ENCODE results near the gene PLA2G2F. TPM values are rescaled to one million over a fixed set of nuclear protein-coding genes. Genes with fewer than 3 reads are reported as not detected.

The PLA2G2F gene
- total RNA-seq, 1 experiment from 2014 or later = not detected

DNA sequence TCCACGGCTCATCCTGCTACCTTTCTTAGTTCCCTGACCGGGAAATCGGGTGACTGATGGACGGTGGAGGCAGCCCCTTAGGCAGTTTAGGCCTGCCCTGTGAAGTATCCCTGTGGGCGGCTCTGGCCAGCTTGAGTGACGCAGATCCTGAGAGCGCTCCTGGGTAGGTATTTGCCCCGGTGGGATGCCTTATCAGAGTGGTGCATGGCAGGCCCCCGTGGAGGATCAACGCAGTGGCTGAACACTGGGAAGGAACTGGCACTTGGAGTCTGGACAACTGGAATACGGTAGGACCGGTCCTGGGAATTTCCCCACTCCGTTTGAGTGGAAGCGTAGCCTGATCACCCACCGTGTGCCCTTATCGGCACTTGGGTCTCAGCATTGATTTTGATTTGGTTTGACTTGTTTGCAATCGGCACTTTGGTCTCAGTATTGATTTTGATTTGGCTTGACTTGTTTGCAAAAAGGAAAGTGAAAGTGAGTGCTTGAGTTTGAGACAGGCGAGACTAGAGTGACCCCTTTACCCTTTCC, 15.2 kb downstream of the PLA2G2F start (continued):
- TF ChIP-seq, protein P1, sequence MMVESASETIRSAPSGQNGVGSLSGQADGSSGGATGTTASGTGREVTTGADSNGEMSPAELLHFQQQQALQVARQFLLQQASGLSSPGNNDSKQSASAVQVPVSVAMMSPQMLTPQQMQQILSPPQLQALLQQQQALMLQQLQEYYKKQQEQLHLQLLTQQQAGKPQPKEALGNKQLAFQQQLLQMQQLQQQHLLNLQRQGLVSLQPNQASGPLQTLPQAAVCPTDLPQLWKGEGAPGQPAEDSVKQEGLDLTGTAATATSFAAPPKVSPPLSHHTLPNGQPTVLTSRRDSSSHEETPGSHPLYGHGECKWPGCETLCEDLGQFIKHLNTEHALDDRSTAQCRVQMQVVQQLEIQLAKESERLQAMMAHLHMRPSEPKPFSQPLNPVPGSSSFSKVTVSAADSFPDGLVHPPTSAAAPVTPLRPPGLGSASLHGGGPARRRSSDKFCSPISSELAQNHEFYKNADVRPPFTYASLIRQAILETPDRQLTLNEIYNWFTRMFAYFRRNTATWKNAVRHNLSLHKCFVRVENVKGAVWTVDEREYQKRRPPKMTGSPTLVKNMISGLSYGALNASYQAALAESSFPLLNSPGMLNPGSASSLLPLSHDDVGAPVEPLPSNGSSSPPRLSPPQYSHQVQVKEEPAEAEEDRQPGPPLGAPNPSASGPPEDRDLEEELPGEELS (CRISPR knock-in tag; IDR thresholded peaks at IDR 0.05) = no peak
- no peak for TF ChIP-seq ZNF263 (CRISPR knock-in tag; IDR thresholded peaks at IDR 0.05; ENCODE audit: low read depth)
- TF ChIP-seq, protein P2, sequence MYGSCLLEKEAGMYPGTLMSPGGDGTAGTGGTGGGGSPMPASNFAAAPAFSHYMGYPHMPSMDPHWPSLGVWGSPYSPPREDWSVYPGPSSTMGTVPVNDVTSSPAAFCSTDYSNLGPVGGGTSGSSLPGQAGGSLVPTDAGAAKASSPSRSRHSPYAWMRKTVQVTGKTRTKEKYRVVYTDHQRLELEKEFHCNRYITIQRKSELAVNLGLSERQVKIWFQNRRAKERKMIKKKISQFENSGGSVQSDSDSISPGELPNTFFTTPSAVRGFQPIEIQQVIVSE (CRISPR knock-in tag; IDR thresholded peaks at IDR 0.05; ENCODE audit: borderline replicate concordance) = no peak

DNA sequence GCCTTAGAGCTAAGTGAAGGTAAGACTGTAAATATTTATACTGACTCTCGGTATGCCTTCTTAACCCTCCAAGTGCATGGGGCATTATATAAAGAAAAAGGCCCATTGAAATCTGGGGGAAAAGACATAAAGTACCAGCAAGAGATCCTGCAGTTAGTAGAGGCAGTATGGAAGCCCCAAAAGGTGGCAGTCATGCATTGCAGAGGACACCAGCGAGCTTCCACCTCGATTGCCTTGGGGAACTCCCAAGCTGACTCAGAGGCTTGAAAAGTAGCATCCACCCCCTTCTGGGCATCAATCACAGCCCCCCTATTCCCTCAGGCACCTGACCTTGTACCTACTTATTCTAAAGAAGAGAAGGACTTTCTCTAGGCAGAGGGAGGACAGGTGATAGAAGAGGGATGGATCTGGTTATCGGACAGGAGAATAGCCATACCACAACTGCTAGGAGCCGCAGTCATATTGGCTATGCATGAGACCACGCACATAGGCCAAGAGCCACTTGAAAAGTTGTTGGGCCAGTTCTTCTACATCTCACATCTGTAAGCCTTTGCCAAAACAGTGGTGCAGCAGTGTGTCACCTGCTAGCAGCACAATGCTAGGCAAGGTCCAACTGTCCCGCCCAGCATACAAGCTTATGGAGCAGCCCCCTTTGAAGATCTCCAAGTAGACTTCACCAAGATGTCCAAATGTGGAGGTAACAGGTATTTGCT, 19.4 kb downstream of the PLA2G2F start:
- POLR2A ChIA-PET = no interaction called here
- CTCF ChIA-PET = interaction anchor here (2.2 kb wide), 1 partner anchor 184 kb away, joined by 7 read pairs; no protein-coding TSS in a partner anchor
- Mint-ChIP-seq H3K9me3 (peaks cover 51% of the 10 kb centered on the region), H3K27ac (no peak overlapping the region), H3K4me1 (peaks cover 14% of the 10 kb centered on the region), H3K4me3 (no peak overlapping the region), H3K27me3 (ENCODE audit: low read depth) (peaks cover 9% of the 10 kb centered on the region), H3K36me3 (peaks cover 35% of the 10 kb centered on the region)
- TF ChIP-seq ZNF219 (CRISPR knock-in tag; IDR thresholded peaks at IDR 0.05; ENCODE audit: borderline replicate concordance) (no peak), NFATC4 (CRISPR knock-in tag; IDR thresholded peaks at IDR 0.05) (no peak), IRF2 (CRISPR knock-in tag; IDR thresholded peaks at IDR 0.05; ENCODE audit: borderline replicate concordance, low read depth) (no peak), ZNF423 (CRISPR knock-in tag; IDR thresholded peaks at IDR 0.05) (no peak), SMAD3 (CRISPR knock-in tag; IDR thresholded peaks at IDR 0.05; ENCODE audit: borderline replicate concordance) (no peak), CREB1 (CRISPR knock-in tag; IDR thresholded peaks at IDR 0.05) (no peak), ZNF232 (CRISPR knock-in tag; IDR thresholded peaks at IDR 0.05) (no peak), TEAD1 (CRISPR knock-in tag; IDR thresholded peaks at IDR 0.05) (no peak), MXD4 (CRISPR knock-in tag; IDR thresholded peaks at IDR 0.05; ENCODE audit: borderline replicate concordance) (no peak), ZNF263 (CRISPR knock-in tag; IDR thresholded peaks at IDR 0.05; ENCODE audit: low read depth) (no peak)
- TF ChIP-seq, protein P3, sequence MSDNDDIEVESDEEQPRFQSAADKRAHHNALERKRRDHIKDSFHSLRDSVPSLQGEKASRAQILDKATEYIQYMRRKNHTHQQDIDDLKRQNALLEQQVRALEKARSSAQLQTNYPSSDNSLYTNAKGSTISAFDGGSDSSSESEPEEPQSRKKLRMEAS (CRISPR knock-in tag; IDR thresholded peaks at IDR 0.05) = no peak
- TF ChIP-seq, protein P4, sequence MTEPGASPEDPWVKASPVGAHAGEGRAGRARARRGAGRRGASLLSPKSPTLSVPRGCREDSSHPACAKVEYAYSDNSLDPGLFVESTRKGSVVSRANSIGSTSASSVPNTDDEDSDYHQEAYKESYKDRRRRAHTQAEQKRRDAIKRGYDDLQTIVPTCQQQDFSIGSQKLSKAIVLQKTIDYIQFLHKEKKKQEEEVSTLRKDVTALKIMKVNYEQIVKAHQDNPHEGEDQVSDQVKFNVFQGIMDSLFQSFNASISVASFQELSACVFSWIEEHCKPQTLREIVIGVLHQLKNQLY (CRISPR knock-in tag; IDR thresholded peaks at IDR 0.05) = no peak
- TF ChIP-seq, protein P5, sequence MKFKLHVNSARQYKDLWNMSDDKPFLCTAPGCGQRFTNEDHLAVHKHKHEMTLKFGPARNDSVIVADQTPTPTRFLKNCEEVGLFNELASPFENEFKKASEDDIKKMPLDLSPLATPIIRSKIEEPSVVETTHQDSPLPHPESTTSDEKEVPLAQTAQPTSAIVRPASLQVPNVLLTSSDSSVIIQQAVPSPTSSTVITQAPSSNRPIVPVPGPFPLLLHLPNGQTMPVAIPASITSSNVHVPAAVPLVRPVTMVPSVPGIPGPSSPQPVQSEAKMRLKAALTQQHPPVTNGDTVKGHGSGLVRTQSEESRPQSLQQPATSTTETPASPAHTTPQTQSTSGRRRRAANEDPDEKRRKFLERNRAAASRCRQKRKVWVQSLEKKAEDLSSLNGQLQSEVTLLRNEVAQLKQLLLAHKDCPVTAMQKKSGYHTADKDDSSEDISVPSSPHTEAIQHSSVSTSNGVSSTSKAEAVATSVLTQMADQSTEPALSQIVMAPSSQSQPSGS (CRISPR knock-in tag; IDR thresholded peaks at IDR 0.05; ENCODE audit: borderline replicate concordance, low read depth) = no peak
- TF ChIP-seq, protein P6, sequence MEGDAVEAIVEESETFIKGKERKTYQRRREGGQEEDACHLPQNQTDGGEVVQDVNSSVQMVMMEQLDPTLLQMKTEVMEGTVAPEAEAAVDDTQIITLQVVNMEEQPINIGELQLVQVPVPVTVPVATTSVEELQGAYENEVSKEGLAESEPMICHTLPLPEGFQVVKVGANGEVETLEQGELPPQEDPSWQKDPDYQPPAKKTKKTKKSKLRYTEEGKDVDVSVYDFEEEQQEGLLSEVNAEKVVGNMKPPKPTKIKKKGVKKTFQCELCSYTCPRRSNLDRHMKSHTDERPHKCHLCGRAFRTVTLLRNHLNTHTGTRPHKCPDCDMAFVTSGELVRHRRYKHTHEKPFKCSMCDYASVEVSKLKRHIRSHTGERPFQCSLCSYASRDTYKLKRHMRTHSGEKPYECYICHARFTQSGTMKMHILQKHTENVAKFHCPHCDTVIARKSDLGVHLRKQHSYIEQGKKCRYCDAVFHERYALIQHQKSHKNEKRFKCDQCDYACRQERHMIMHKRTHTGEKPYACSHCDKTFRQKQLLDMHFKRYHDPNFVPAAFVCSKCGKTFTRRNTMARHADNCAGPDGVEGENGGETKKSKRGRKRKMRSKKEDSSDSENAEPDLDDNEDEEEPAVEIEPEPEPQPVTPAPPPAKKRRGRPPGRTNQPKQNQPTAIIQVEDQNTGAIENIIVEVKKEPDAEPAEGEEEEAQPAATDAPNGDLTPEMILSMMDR (IDR thresholded peaks at IDR 0.05) = no peak
- DNase-seq (ENCODE audit: low spot score) = no peak
- no peak for ATAC-seq
